Caco-2 (cell line): ENCODE measurements around the gene ADARB1. TPM values are rescaled to one million over a fixed set of nuclear protein-coding genes. Genes with fewer than 3 reads are reported as not detected.

Experiments
- BruUV-seq: library from RNA; stranded (reverse); fragments of 400-500 nt; replicated peaks from 2 replicates; lab custom pipeline; 2021; lab: Mats Ljungman, UMichigan
- CTCF ChIA-PET: fragments of 300-600 bp; sonication (Branson Sonifier 250); formaldehyde crosslinking; loops from one replicate; lab custom pipeline; 2022; ENCODE audit warnings: antibody characterized with exemption; lab: Charles Lee
- POLR2A ChIA-PET: fragments of 300-600 bp; sonication (Branson Sonifier 250); formaldehyde crosslinking; loops from one replicate; lab custom pipeline; 2022; ENCODE audit warnings: antibody characterized with exemption; lab: Charles Lee
- DNase-seq, 2 experiments: peaks; one replicate each; pipeline versions ENCODE4 v3.0.0 to v3.0.0-alpha.2; 2020 to 2022
- H3K27me3 ChIP-seq: replicated peaks from 2 replicates; pipeline ENCODE4 v1.6.0; 2011; ENCODE audit warnings: low read length; ENCODE audit not compliant: control insufficient read depth, insufficient read depth
- H3K36me3 ChIP-seq: 2 replicates; pipeline ENCODE4 v1.5.1; 2011; ENCODE audit warnings: low read length; ENCODE audit not compliant: control insufficient read depth, insufficient read depth
- H3K4me1 ChIP-seq: fragments of 250-450 bp; sonication (Bioruptor Pico); 2 replicates; pipeline ENCODE4 v1.5.1; 2020; ENCODE audit warnings: mild to moderate bottlenecking
- H3K4me3 ChIP-seq: 2 replicates; pipeline ENCODE4 v1.5.1; 2011; ENCODE audit warnings: low read depth, mild to moderate bottlenecking, control low read depth, low read length
- H3K9me3 ChIP-seq: fragments of 250-450 bp; sonication (Bioruptor Pico); 2 replicates; pipeline ENCODE4 v1.5.1; 2020; ENCODE audit warnings: mild to moderate bottlenecking, moderate library complexity
- H3K27ac Mint-ChIP-seq: one replicate; pipeline ENCODE4 v1.8.0; 2022; ENCODE audit warnings: mixed read lengths; ENCODE audit not compliant: unreplicated experiment
- H3K27me3 Mint-ChIP-seq: one replicate; pipeline ENCODE4 v1.8.0; 2022; ENCODE audit warnings: mixed read lengths; ENCODE audit not compliant: insufficient read depth, unreplicated experiment
- H3K36me3 Mint-ChIP-seq: one replicate; pipeline ENCODE4 v1.8.0; 2022; ENCODE audit warnings: mild to moderate bottlenecking, mixed read lengths; ENCODE audit not compliant: insufficient read depth, unreplicated experiment
- H3K4me1 Mint-ChIP-seq: one replicate; pipeline ENCODE4 v1.8.0; 2022; ENCODE audit warnings: low read depth, mixed read lengths; ENCODE audit not compliant: unreplicated experiment
- H3K4me3 Mint-ChIP-seq: one replicate; pipeline ENCODE4 v1.8.0; 2022; ENCODE audit warnings: mild to moderate bottlenecking, moderate library complexity, mixed read lengths; ENCODE audit not compliant: unreplicated experiment
- H3K9me3 Mint-ChIP-seq: one replicate; pipeline ENCODE4 v1.8.0; 2022; ENCODE audit warnings: mixed read lengths; ENCODE audit not compliant: unreplicated experiment
- CTCF ChIP-seq, 2 experiments: fragments of 200-600 bp in 1 of 2; IDR thresholded peaks; 1 replicate in 1 of 2; 2 replicates in 1 of 2; pipeline versions ENCODE4 v1.5.1 to v1.8.0; 2011 to 2022; ENCODE audit warnings: antibody characterized with exemption in 1 of 2, control low read depth in 1 of 2, inconsistent platforms in 1 of 2, low read depth in 1 of 2, low read length in 1 of 2, mild to moderate bottlenecking in 1 of 2, moderate library complexity in 1 of 2; ENCODE audit not compliant: insufficient read depth in 1 of 2, severe bottlenecking in 1 of 2, unreplicated experiment in 1 of 2
- intact Hi-C: fragments of 100-400 bp; cut with micrococcal nuclease; formaldehyde crosslinking; loops from one replicate; pipeline ENCODE4 v1.10.0; 2022; ENCODE audit not compliant: unreplicated experiment
- total RNA-seq: library from RNA; stranded (reverse); gene quantifications from 2 replicates; pipeline ENCODE4 v1.2.3, GENCODE V29; 2022

The ADARB1 gene
- total RNA-seq, 1 experiment from 2014 or later: 25.4 TPM

DNA sequence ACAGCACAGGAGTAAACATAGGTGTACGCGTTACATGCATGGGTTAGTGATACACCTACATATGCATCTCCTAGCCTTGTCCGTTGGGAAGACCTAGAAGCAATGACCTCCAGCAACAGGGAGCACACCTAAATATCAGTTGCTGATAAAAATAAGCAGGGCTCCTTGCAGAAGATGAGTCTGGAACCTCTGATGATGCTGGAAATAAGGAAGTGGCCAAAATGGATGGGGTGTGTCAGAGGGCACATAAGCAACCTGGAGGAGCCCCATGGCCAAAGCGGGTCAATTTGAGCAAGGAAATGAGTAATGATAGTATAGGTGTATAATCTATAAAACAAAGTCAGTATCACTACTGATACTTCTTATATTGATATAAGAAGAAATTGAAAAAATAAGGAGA is 13.7 kb downstream of the ADARB1 start:
- no peaks in the 10 kb centered on the region for H3K9me3 Mint-ChIP-seq
- Histone ChIP-seq H3K4me1 (no peaks in the 10 kb centered on the region), H3K36me3 (no peaks in the 10 kb centered on the region), H3K27me3 (no peaks in the 10 kb centered on the region), H3K4me3 (no peak overlapping the region), H3K9me3 (no peaks in the 10 kb centered on the region)
- CTCF ChIA-PET: no interaction called here
- POLR2A ChIA-PET: no interaction called here
- H3K27ac Mint-ChIP-seq: no peak overlapping the region
- no peak for TF ChIP-seq CTCF (IDR thresholded peaks at IDR 0.05; ENCODE audit: insufficient read depth in 1 of 2, low read depth in 1 of 2, low read length in 1 of 2, severe bottlenecking in 1 of 2, unreplicated experiment in 1 of 2)
- peaks cover 6% of the 10 kb centered on the region for H3K36me3 Mint-ChIP-seq
- BruUV-seq: no TSS peak
- intact Hi-C loops: no loop called here
- no peak overlapping the region for H3K4me3 Mint-ChIP-seq
- H3K27me3 Mint-ChIP-seq: no peaks in the 10 kb centered on the region
- no peaks in the 10 kb centered on the region for H3K4me1 Mint-ChIP-seq
- no peak for DNase-seq

DNA sequence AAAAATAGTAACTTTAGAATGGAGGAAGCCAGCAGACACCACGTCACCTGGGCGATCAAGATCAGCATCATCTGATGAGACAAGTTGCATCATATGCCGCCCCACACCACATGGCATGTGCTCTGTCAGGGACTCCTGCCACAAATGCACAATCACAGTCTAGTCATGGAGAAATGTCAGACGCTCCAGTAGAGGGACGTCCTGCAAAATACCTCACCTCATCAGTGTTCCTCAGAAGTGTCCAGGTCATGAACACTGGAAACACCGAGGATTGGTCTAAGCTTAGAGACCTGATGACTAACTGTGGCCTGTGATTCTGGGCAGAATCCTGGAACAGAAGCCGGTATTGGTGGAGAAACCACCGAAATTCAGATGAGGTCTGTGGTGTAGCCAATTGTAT is 14.3 kb downstream of the ADARB1 start:
- no peak overlapping the region for H3K4me3 ChIP-seq
- no peaks in the 10 kb centered on the region for H3K9me3 ChIP-seq
- no peaks in the 10 kb centered on the region for H3K36me3 ChIP-seq
- H3K4me1 ChIP-seq: no peaks in the 10 kb centered on the region
- no peak overlapping the region for H3K4me3 Mint-ChIP-seq
- H3K36me3 Mint-ChIP-seq: peaks cover 6% of the 10 kb centered on the region
- H3K27ac Mint-ChIP-seq: no peak overlapping the region
- H3K9me3 Mint-ChIP-seq: no peaks in the 10 kb centered on the region
- no peaks in the 10 kb centered on the region for H3K27me3 ChIP-seq
- DNase-seq: no peak
- ChIA-PET POLR2A (no interaction called here), CTCF (no interaction called here)
- BruUV-seq: no TSS peak
- H3K27me3 Mint-ChIP-seq: no peaks in the 10 kb centered on the region
- no peak for TF ChIP-seq CTCF (IDR thresholded peaks at IDR 0.05; ENCODE audit: insufficient read depth in 1 of 2, low read depth in 1 of 2, low read length in 1 of 2, severe bottlenecking in 1 of 2, unreplicated experiment in 1 of 2)
- intact Hi-C loops: no loop called here
- no peaks in the 10 kb centered on the region for H3K4me1 Mint-ChIP-seq

DNA sequence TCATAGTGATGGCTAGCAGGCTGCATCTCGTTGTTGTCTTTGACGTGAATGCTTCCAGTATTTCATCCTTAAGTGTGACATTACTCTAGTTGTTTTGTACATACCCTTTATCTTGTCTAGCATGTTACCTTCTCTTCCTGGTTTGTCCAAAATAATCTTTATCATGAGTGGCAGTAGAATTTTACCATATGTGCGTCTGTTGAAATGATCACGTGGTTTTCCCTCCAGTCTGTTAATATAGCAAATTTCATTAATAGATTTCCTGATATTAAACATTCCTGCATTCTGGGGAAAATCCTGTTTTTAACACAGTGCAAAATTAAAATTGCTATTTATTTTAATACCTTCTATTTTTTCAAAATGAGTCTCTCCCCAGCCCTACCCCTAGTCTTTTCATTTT is 15.6 kb downstream of the ADARB1 start:
- CTCF ChIA-PET: no interaction called here
- no peaks in the 10 kb centered on the region for H3K9me3 Mint-ChIP-seq
- Histone ChIP-seq H3K36me3 (no peaks in the 10 kb centered on the region), H3K4me1 (no peaks in the 10 kb centered on the region), H3K9me3 (no peaks in the 10 kb centered on the region), H3K4me3 (no peak overlapping the region), H3K27me3 (no peaks in the 10 kb centered on the region)
- no peak for DNase-seq
- POLR2A ChIA-PET: no interaction called here
- H3K4me1 Mint-ChIP-seq: no peaks in the 10 kb centered on the region
- no peak overlapping the region for H3K27ac Mint-ChIP-seq
- peaks cover 6% of the 10 kb centered on the region for H3K36me3 Mint-ChIP-seq
- no peak overlapping the region for H3K4me3 Mint-ChIP-seq
- intact Hi-C loops: no loop called here
- BruUV-seq: no TSS peak
- TF ChIP-seq CTCF (IDR thresholded peaks at IDR 0.05; ENCODE audit: insufficient read depth in 1 of 2, low read depth in 1 of 2, low read length in 1 of 2, severe bottlenecking in 1 of 2, unreplicated experiment in 1 of 2): no peak
- H3K27me3 Mint-ChIP-seq: no peaks in the 10 kb centered on the region
